PC-9 (cell line): ENCODE results near the gene NDP.

Experiments used
- CTCF ChIP-seq: fragments of 200-600 bp; sonication (generic); conservative IDR thresholded peaks from 2 replicates; pipeline ENCODE4 v1.6.1; 2017; ENCODE audit warnings: mixed run types, antibody characterized with exemption, mild to moderate bottlenecking, moderate library complexity
- EZH2 ChIP-seq: fragments of 200-600 bp; sonication (generic); IDR thresholded peaks from 2 replicates; pipeline ENCODE4 v1.8.0; 2017; ENCODE audit warnings: antibody characterized with exemption, low read depth

- TF ChIP-seq CTCF (no peak), EZH2 (no peak)
Measured at GRCh38 chrX:43970528-43970927, 2.7 kb downstream of the NDP start.
